ENCODE data around the gene TEX264. TPM values are rescaled to one million over a fixed set of nuclear protein-coding genes. Genes with fewer than 3 reads are reported as not detected.

Gene TEX264
- total RNA-seq, 1 experiment from 2014 or later, result 11.8 TPM

DNA sequence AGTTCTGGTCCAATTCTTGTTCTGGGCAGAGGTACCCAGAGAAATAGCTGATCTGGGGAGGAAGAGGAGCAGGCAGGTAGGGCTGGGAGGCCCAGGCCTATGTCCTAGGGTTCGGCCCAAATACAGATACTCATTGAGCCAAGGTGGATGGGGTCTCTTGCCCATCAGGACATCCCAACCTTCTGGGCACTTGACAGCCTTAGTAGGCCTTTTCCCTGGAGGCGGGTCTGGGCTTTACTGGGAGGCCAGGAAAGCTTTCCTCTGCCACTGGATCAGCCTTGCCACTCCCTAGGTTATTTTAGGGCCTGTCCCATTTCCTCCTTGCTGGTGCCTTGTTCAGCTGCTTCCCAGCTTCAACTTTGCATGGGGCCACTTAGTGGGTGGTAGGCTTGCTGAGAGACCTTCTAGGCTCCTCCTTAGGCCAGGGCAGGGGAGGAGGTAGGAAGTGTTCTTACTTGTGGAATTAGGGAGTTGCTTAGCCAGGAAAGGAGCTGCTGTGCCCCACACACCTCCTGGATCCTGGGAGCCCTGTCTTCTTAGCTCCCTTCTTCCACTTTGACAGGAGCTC, 9.7 kb downstream of the TEX264 start:
- Mint-ChIP-seq H3K4me1 (peaks cover 13% of the 10 kb centered on the region), H3K27me3 (ENCODE audit: low read depth) (no peaks in the 10 kb centered on the region), H3K36me3 (no peaks in the 10 kb centered on the region), H3K27ac (no peak overlapping the region), H3K9me3 (no peaks in the 10 kb centered on the region), H3K4me3 (no peak overlapping the region)
- ChIA-PET CTCF (interaction anchor here (0.6 to 2.7 kb wide), 7 partner anchors 8 to 540 kb away, joined by 4 to 110 read pairs (median 42); partner anchors contain the start of genes DCAF1, GRM2 and TEX264), POLR2A (interaction anchor here (1.0 to 2.3 kb wide), 3 partner anchors 11 to 181 kb away, joined by 3 to 11 read pairs (median 4); partner anchors contain the start of genes DCAF1 and RAD54L2)
- DNase-seq (ENCODE audit: low spot score) (no peak), ATAC-seq (no peak)
- TF ChIP-seq, protein P1, sequence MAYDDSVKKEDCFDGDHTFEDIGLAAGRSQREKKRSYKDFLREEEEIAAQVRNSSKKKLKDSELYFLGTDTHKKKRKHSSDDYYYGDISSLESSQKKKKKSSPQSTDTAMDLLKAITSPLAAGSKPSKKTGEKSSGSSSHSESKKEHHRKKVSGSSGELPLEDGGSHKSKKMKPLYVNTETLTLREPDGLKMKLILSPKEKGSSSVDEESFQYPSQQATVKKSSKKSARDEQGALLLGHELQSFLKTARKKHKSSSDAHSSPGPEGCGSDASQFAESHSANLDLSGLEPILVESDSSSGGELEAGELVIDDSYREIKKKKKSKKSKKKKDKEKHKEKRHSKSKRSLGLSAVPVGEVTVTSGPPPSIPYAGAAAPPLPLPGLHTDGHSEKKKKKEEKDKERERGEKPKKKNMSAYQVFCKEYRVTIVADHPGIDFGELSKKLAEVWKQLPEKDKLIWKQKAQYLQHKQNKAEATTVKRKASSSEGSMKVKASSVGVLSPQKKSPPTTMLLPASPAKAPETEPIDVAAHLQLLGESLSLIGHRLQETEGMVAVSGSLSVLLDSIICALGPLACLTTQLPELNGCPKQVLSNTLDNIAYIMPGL (CRISPR knock-in tag; IDR thresholded peaks at IDR 0.05), result no peak
- TF ChIP-seq NFYB (CRISPR knock-in tag; conservative IDR thresholded peaks at IDR 0.05; ENCODE audit: low read depth) (no peak), CREM (CRISPR knock-in tag; IDR thresholded peaks at IDR 0.05) (no peak), SOX15 (CRISPR knock-in tag; IDR thresholded peaks at IDR 0.05) (no peak), CBFB (CRISPR knock-in tag; IDR thresholded peaks at IDR 0.05; ENCODE audit: low read depth) (no peak), ZNF671 (CRISPR knock-in tag; IDR thresholded peaks at IDR 0.05) (no peak), ZNF416 (CRISPR knock-in tag; IDR thresholded peaks at IDR 0.05) (no peak), MXD4 (CRISPR knock-in tag; IDR thresholded peaks at IDR 0.05; ENCODE audit: borderline replicate concordance) (no peak)
- TF ChIP-seq, protein P2, sequence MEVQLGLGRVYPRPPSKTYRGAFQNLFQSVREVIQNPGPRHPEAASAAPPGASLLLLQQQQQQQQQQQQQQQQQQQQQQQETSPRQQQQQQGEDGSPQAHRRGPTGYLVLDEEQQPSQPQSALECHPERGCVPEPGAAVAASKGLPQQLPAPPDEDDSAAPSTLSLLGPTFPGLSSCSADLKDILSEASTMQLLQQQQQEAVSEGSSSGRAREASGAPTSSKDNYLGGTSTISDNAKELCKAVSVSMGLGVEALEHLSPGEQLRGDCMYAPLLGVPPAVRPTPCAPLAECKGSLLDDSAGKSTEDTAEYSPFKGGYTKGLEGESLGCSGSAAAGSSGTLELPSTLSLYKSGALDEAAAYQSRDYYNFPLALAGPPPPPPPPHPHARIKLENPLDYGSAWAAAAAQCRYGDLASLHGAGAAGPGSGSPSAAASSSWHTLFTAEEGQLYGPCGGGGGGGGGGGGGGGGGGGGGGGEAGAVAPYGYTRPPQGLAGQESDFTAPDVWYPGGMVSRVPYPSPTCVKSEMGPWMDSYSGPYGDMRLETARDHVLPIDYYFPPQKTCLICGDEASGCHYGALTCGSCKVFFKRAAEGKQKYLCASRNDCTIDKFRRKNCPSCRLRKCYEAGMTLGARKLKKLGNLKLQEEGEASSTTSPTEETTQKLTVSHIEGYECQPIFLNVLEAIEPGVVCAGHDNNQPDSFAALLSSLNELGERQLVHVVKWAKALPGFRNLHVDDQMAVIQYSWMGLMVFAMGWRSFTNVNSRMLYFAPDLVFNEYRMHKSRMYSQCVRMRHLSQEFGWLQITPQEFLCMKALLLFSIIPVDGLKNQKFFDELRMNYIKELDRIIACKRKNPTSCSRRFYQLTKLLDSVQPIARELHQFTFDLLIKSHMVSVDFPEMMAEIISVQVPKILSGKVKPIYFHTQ (CRISPR knock-in tag; IDR thresholded peaks at IDR 0.05), result no peak
- TF ChIP-seq, protein P3, sequence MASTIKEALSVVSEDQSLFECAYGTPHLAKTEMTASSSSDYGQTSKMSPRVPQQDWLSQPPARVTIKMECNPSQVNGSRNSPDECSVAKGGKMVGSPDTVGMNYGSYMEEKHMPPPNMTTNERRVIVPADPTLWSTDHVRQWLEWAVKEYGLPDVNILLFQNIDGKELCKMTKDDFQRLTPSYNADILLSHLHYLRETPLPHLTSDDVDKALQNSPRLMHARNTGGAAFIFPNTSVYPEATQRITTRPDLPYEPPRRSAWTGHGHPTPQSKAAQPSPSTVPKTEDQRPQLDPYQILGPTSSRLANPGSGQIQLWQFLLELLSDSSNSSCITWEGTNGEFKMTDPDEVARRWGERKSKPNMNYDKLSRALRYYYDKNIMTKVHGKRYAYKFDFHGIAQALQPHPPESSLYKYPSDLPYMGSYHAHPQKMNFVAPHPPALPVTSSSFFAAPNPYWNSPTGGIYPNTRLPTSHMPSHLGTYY (CRISPR knock-in tag; IDR thresholded peaks at IDR 0.05), result no peak
- TF ChIP-seq, protein P4, sequence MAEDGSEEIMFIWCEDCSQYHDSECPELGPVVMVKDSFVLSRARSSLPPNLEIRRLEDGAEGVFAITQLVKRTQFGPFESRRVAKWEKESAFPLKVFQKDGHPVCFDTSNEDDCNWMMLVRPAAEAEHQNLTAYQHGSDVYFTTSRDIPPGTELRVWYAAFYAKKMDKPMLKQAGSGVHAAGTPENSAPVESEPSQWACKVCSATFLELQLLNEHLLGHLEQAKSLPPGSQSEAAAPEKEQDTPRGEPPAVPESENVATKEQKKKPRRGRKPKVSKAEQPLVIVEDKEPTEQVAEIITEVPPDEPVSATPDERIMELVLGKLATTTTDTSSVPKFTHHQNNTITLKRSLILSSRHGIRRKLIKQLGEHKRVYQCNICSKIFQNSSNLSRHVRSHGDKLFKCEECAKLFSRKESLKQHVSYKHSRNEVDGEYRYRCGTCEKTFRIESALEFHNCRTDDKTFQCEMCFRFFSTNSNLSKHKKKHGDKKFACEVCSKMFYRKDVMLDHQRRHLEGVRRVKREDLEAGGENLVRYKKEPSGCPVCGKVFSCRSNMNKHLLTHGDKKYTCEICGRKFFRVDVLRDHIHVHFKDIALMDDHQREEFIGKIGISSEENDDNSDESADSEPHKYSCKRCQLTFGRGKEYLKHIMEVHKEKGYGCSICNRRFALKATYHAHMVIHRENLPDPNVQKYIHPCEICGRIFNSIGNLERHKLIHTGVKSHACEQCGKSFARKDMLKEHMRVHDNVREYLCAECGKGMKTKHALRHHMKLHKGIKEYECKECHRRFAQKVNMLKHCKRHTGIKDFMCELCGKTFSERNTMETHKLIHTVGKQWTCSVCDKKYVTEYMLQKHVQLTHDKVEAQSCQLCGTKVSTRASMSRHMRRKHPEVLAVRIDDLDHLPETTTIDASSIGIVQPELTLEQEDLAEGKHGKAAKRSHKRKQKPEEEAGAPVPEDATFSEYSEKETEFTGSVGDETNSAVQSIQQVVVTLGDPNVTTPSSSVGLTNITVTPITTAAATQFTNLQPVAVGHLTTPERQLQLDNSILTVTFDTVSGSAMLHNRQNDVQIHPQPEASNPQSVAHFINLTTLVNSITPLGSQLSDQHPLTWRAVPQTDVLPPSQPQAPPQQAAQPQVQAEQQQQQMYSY (CRISPR knock-in tag; IDR thresholded peaks at IDR 0.05), result no peak
- TF ChIP-seq, protein P5, sequence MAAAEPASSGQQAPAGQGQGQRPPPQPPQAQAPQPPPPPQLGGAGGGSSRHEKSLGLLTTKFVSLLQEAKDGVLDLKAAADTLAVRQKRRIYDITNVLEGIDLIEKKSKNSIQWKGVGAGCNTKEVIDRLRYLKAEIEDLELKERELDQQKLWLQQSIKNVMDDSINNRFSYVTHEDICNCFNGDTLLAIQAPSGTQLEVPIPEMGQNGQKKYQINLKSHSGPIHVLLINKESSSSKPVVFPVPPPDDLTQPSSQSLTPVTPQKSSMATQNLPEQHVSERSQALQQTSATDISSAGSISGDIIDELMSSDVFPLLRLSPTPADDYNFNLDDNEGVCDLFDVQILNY (CRISPR knock-in tag; IDR thresholded peaks at IDR 0.05), result no peak
- TF ChIP-seq, protein P6, sequence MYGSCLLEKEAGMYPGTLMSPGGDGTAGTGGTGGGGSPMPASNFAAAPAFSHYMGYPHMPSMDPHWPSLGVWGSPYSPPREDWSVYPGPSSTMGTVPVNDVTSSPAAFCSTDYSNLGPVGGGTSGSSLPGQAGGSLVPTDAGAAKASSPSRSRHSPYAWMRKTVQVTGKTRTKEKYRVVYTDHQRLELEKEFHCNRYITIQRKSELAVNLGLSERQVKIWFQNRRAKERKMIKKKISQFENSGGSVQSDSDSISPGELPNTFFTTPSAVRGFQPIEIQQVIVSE (CRISPR knock-in tag; IDR thresholded peaks at IDR 0.05; ENCODE audit: borderline replicate concordance), result no peak
- TF ChIP-seq, protein P7, sequence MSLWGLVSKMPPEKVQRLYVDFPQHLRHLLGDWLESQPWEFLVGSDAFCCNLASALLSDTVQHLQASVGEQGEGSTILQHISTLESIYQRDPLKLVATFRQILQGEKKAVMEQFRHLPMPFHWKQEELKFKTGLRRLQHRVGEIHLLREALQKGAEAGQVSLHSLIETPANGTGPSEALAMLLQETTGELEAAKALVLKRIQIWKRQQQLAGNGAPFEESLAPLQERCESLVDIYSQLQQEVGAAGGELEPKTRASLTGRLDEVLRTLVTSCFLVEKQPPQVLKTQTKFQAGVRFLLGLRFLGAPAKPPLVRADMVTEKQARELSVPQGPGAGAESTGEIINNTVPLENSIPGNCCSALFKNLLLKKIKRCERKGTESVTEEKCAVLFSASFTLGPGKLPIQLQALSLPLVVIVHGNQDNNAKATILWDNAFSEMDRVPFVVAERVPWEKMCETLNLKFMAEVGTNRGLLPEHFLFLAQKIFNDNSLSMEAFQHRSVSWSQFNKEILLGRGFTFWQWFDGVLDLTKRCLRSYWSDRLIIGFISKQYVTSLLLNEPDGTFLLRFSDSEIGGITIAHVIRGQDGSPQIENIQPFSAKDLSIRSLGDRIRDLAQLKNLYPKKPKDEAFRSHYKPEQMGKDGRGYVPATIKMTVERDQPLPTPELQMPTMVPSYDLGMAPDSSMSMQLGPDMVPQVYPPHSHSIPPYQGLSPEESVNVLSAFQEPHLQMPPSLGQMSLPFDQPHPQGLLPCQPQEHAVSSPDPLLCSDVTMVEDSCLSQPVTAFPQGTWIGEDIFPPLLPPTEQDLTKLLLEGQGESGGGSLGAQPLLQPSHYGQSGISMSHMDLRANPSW (CRISPR knock-in tag; conservative IDR thresholded peaks at IDR 0.05; ENCODE audit: low read depth), result no peak
- TF ChIP-seq, protein P8, sequence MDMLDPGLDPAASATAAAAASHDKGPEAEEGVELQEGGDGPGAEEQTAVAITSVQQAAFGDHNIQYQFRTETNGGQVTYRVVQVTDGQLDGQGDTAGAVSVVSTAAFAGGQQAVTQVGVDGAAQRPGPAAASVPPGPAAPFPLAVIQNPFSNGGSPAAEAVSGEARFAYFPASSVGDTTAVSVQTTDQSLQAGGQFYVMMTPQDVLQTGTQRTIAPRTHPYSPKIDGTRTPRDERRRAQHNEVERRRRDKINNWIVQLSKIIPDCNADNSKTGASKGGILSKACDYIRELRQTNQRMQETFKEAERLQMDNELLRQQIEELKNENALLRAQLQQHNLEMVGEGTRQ (CRISPR knock-in tag; IDR thresholded peaks at IDR 0.05), result no peak
- TF ChIP-seq, protein P9, sequence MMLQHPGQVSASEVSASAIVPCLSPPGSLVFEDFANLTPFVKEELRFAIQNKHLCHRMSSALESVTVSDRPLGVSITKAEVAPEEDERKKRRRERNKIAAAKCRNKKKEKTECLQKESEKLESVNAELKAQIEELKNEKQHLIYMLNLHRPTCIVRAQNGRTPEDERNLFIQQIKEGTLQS (CRISPR knock-in tag; conservative IDR thresholded peaks at IDR 0.05), result no peak
- TF ChIP-seq, protein P10, sequence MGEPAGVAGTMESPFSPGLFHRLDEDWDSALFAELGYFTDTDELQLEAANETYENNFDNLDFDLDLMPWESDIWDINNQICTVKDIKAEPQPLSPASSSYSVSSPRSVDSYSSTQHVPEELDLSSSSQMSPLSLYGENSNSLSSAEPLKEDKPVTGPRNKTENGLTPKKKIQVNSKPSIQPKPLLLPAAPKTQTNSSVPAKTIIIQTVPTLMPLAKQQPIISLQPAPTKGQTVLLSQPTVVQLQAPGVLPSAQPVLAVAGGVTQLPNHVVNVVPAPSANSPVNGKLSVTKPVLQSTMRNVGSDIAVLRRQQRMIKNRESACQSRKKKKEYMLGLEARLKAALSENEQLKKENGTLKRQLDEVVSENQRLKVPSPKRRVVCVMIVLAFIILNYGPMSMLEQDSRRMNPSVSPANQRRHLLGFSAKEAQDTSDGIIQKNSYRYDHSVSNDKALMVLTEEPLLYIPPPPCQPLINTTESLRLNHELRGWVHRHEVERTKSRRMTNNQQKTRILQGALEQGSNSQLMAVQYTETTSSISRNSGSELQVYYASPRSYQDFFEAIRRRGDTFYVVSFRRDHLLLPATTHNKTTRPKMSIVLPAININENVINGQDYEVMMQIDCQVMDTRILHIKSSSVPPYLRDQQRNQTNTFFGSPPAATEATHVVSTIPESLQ (CRISPR knock-in tag; IDR thresholded peaks at IDR 0.05), result no peak

All from WTC11 (cell line).